Hepatocyte (in vitro differentiated cells): ENCODE measurements around the gene FLT3LG. TPM values are rescaled to one million over a fixed set of nuclear protein-coding genes. Genes with fewer than 3 reads are reported as not detected.
A peak's percentile ranks its signal among the peaks of the same experiment; 100 is the strongest.

Experiments used
- DNase-seq: peaks from one replicate; pipeline ENCODE4 v3.0.0-alpha.2; 2016; ENCODE audit warnings: low spot score
- H2AFZ ChIP-seq: fragments of 200-600 bp; sonication (generic); 2 replicates; pipeline ENCODE4 v1.6.0; 2016; ENCODE audit warnings: antibody characterized with exemption, mild to moderate bottlenecking
- H3K27ac ChIP-seq: fragments of 200-600 bp; sonication (generic); 2 replicates; pipeline ENCODE4 v1.5.1; 2016; ENCODE audit warnings: mild to moderate bottlenecking
- H3K27me3 ChIP-seq: fragments of 200-600 bp; sonication (generic); 2 replicates; pipeline ENCODE4 v1.6.1; 2016
- H3K36me3 ChIP-seq: fragments of 200-600 bp; sonication (generic); replicated peaks from 2 replicates; pipeline ENCODE4 v1.5.1; 2016; ENCODE audit warnings: low read depth; ENCODE audit not compliant: insufficient read depth
- H3K4me1 ChIP-seq: fragments of 200-600 bp; sonication (generic); 2 replicates; pipeline ENCODE4 v1.5.1; 2016; ENCODE audit warnings: mild to moderate bottlenecking, moderate library complexity; ENCODE audit not compliant: insufficient read depth
- H3K4me2 ChIP-seq: fragments of 200-600 bp; sonication (generic); 2 replicates; pipeline ENCODE4 v1.6.0; 2016
- H3K4me3 ChIP-seq: fragments of 200-600 bp; sonication (generic); 2 replicates; pipeline ENCODE4 v1.5.1; 2016; ENCODE audit warnings: mild to moderate bottlenecking
- H3K79me2 ChIP-seq: fragments of 200-600 bp; sonication (generic); 2 replicates; pipeline ENCODE4 v1.6.0; 2017; ENCODE audit warnings: mild to moderate bottlenecking
- H3K9me2 ChIP-seq: fragments of 200-600 bp; sonication (generic); replicated peaks from 2 replicates; pipeline ENCODE4 v1.6.0; 2017; ENCODE audit warnings: mild to moderate bottlenecking; ENCODE audit not compliant: insufficient read depth
- H3K9me3 ChIP-seq: fragments of 200-600 bp; sonication (generic); 2 replicates; pipeline ENCODE4 v1.5.1; 2016; ENCODE audit warnings: low read depth, mild to moderate bottlenecking
- H4K20me1 ChIP-seq: fragments of 200-600 bp; sonication (generic); 2 replicates; pipeline ENCODE4 v1.6.0; 2016; ENCODE audit warnings: mild to moderate bottlenecking; ENCODE audit not compliant: insufficient read depth, poor library complexity, severe bottlenecking
- EZH2 ChIP-seq: fragments of 200-600 bp; sonication (generic); IDR thresholded peaks from 2 replicates; pipeline ENCODE4 v1.6.1; 2016; ENCODE audit warnings: antibody characterized with exemption, mild to moderate bottlenecking, borderline replicate concordance
- EZH2phosphoT487 ChIP-seq: fragments of 200-600 bp; sonication (generic); IDR thresholded peaks from one replicate; pipeline ENCODE4 v1.6.1; 2018; ENCODE audit warnings: antibody characterized with exemption, mild to moderate bottlenecking, low read depth, moderate library complexity; ENCODE audit not compliant: unreplicated experiment, severe bottlenecking
- WGBS: methylation state at CpG from one replicate; pipeline ENCODE4 v1.1.6; 2016; ENCODE audit warnings: low lambda C conversion rate; ENCODE audit errors: missing lambda C conversion rate; 5-methylcytosine and 5-hydroxymethylcytosine counted together
- polyA plus RNA-seq: library from polyadenylated mRNA; unstranded; fragments of >200 nt; fragmentation: Nextera tagmentation; extraction: Ambion mirVana; gene quantifications from 2 replicates; pipeline ENCODE4 v1.2.1, GENCODE V29; 2016
- total RNA-seq: library from RNA; depleted of rRNA; stranded (reverse); fragments of >200 nt; gene quantifications from 2 replicates; pipeline ENCODE4 v1.2.3, GENCODE V29; 2014
- TF ChIP-seq, protein P1 (sequence below): fragments of 200-600 bp; sonication (generic); IDR thresholded peaks from 2 replicates; pipeline ENCODE4 v1.5.1; 2016; ENCODE audit warnings: antibody characterized with exemption, mild to moderate bottlenecking; ENCODE audit not compliant: poor library complexity

The FLT3LG gene
- total and polyA plus RNA-seq, 2 experiments from 2014 or later, result 1.3 to 2.8 TPM

DNA sequence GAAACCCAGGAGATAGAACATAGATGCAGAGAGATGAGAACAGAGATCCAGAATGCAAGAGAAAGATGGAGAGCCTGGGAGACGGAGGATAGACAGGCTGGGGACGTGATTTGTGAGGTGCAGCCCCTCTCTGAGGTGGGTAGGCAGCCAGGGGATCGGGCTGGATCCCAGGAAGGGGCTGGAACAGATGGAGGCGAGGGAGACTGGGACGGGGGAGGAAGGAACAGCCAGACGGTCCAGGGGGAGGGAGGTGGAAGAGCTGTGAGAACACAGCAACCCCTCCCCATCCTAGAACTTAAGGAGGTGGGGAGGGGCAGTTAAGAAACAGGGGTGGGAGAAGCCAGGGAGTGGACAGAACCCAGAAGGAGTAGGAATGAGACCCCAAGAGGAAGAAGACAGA is 35.8 kb upstream of the FLT3LG start:
- H3K27me3 ChIP-seq, result peaks cover 90% of the 10 kb centered on the region
- H3K4me3 ChIP-seq, result no peak overlapping the region
- H4K20me1 ChIP-seq, result no peaks in the 10 kb centered on the region
- H2AFZ ChIP-seq, result no peak overlapping the region
- no peak overlapping the region for H3K4me2 ChIP-seq
- 31% methylated on average over 5 of the region's 6 CpGs for WGBS
- H3K36me3 ChIP-seq, result no peaks in the 10 kb centered on the region
- H3K4me1 ChIP-seq, result peaks cover 3% of the 10 kb centered on the region
- no peak overlapping the region for H3K27ac ChIP-seq
- no peaks in the 10 kb centered on the region for H3K9me2 ChIP-seq
- H3K9me3 ChIP-seq, result no peaks in the 10 kb centered on the region
- no peaks in the 10 kb centered on the region for H3K79me2 ChIP-seq
- DNase-seq, result no peak
- TF ChIP-seq, protein P1, sequence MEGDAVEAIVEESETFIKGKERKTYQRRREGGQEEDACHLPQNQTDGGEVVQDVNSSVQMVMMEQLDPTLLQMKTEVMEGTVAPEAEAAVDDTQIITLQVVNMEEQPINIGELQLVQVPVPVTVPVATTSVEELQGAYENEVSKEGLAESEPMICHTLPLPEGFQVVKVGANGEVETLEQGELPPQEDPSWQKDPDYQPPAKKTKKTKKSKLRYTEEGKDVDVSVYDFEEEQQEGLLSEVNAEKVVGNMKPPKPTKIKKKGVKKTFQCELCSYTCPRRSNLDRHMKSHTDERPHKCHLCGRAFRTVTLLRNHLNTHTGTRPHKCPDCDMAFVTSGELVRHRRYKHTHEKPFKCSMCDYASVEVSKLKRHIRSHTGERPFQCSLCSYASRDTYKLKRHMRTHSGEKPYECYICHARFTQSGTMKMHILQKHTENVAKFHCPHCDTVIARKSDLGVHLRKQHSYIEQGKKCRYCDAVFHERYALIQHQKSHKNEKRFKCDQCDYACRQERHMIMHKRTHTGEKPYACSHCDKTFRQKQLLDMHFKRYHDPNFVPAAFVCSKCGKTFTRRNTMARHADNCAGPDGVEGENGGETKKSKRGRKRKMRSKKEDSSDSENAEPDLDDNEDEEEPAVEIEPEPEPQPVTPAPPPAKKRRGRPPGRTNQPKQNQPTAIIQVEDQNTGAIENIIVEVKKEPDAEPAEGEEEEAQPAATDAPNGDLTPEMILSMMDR, result no peak
- TF ChIP-seq EZH2phosphoT487 (no peak), EZH2 (no peak)

DNA sequence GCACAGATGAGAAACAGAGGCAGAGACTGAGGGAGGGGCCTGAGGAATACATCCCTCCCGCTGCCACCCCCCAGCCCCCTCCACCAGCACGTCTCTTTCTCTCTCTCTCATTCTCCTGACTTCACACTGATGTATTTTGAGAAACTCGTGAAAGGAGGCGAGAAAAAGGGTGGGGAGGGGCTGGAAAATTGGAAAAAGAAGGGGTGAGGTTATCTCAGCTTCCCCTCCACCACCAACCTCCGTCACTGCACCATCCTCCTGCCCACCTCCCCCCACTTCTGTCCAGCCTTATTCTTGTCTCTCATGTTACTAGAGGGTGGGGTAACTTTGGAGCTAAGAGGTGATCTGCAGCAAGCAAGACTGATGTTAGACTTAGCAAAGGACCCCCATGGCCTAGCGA is 34.2 kb upstream of the FLT3LG start:
- Histone ChIP-seq H3K4me1 (peaks cover 3% of the 10 kb centered on the region), H3K9me2 (no peaks in the 10 kb centered on the region), H3K27ac (no peak overlapping the region), H4K20me1 (no peaks in the 10 kb centered on the region), H3K4me3 (no peak overlapping the region), H3K36me3 (no peaks in the 10 kb centered on the region), H3K4me2 (no peak overlapping the region), H3K9me3 (no peaks in the 10 kb centered on the region), H3K27me3 (peaks cover 74% of the 10 kb centered on the region), H3K79me2 (no peaks in the 10 kb centered on the region), H2AFZ (no peak overlapping the region)
- DNase-seq, result no peak
- 44% methylated on average over 6 of the region's 6 CpGs for WGBS
- TF ChIP-seq EZH2phosphoT487 (no peak), EZH2 (no peak)
- TF ChIP-seq, protein P1, result no peak

DNA sequence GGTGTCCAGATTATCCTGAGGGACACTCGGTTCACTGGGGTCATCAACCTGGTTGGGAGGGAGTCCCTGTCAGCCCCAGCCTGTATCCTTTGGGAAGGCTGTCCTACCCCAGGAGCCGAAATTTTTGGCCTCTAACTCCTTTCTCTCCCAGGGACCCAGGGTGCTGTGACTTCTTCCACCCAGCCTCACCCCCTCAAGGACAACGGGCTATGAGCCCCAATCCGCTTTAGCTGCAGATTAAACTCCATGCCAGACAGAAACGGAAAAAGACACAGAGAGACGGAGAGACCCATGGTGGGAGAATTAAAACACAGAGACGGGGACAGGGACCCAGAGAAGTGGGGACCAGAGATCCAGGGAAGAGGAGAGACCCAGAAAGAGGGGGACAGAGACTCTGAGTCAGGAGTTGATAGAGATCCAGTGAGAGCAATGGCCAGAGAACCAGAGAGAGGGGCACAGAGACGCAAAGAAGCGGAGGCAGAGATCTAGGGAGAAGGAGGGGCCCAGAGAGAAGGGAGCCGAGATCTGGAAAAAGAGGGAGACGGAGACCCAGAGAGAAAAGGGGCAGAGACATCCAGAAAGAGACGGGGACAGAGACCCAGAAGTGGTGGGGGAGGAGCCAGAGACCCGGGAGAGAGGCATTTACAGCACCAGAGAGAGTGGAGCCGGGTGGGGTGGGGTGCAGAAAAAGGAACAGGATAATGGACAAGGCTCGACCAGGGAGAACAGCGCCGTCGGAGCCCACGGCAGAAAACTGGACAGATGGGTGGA is 33.4 kb upstream of the FLT3LG start:
- no peak overlapping the region for H3K4me3 ChIP-seq
- H2AFZ ChIP-seq, result no peak overlapping the region

DNA sequence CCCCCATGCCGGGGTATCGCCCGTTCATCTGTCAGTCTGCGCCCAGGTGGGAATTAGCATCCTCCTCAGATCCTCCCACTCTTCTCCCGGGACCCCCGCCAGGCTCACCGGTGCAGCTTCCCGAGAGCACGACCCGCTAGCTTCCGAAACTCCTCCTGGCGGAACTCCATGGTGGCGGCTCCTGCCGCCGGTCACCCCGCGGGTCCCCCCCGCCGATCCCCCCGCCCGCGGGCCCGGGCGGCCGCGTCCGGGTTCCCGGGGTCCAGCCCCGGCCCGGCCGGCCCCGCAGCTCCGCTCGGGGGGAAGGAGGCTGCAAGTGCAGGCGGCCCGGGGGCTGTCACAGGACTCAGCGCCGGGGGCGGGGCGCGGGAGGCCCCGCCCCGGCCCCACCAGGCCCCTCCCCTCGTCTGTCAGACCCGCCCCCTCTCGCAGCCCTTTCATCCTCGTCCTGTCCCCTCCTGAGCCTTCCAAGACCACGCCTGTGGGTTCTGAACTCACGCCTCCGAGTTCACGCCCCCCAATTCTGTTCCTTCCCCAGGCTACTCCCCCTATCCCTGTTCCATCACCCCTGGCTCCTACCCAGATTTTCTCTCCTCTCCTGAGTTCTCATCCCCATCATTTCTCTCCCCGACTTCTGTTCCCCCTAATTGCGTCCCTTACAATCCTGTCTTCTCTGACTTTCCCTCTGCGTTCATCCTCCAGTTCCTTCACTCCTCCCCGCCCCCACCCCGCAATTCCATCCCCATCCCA is 32.6 kb upstream of the FLT3LG start, which contains the start of gene SLC17A7:
Gene SLC17A7, minus strand, starts transcription at position 318 of the 750 bp plus-strand sequence. Its CDS starts 148 bp downstream, at position 170.
- TF ChIP-seq EZH2 (no peak), EZH2phosphoT487 (no peak)
- TF ChIP-seq, protein P1, result no peak
- WGBS, result 5% methylated on average over 29 of the region's 56 CpGs
- H4K20me1 ChIP-seq, result no peaks in the 10 kb centered on the region
- H3K27ac ChIP-seq, result no peak within 1 kb of the TSS
- peak within 1 kb of the TSS; percentile 95 for H3K4me2 ChIP-seq
- peak; percentile 59 for DNase-seq
- H3K9me2 ChIP-seq, result no peaks in the 10 kb centered on the region
- H3K27me3 ChIP-seq, result peaks cover 59% of the 10 kb centered on the region
- H3K79me2 ChIP-seq, result no peaks in the 10 kb centered on the region
- no peaks in the 10 kb centered on the region for H3K9me3 ChIP-seq
- H3K36me3 ChIP-seq, result no peaks in the 10 kb centered on the region
- peaks cover 3% of the 10 kb centered on the region for H3K4me1 ChIP-seq
- no peak within 1 kb of the TSS for H3K4me3 ChIP-seq
- H2AFZ ChIP-seq, result peak within 1 kb of the TSS; percentile 95

More for the DNA sequence above, 33.4 kb upstream of the FLT3LG start:
- peak; percentile 68 for TF ChIP-seq EZH2
- TF ChIP-seq EZH2phosphoT487, result no peak
- Histone ChIP-seq H3K4me1 (peaks cover 3% of the 10 kb centered on the region), H3K9me3 (no peaks in the 10 kb centered on the region), H3K27me3 (peaks cover 66% of the 10 kb centered on the region), H3K27ac (no peak overlapping the region), H4K20me1 (no peaks in the 10 kb centered on the region), H3K36me3 (no peaks in the 10 kb centered on the region), H3K4me2 (peak overlapping the region; percentile 95), H3K79me2 (no peaks in the 10 kb centered on the region), H3K9me2 (no peaks in the 10 kb centered on the region)
- no peak for DNase-seq
- WGBS, result 45% methylated on average over 18 of the region's 19 CpGs
